ENCODE results near the gene CDADC1. TPM values are rescaled to one million over a fixed set of nuclear protein-coding genes. Genes with fewer than 3 reads are reported as not detected.

CDADC1 gene
- total and polyA plus RNA-seq, 10 of the 15 experiments (the other 5 are each of a cell fraction or from before 2014, with no cell fraction given) = 2.6 to 7.3 (median 5.2) TPM

DNA sequence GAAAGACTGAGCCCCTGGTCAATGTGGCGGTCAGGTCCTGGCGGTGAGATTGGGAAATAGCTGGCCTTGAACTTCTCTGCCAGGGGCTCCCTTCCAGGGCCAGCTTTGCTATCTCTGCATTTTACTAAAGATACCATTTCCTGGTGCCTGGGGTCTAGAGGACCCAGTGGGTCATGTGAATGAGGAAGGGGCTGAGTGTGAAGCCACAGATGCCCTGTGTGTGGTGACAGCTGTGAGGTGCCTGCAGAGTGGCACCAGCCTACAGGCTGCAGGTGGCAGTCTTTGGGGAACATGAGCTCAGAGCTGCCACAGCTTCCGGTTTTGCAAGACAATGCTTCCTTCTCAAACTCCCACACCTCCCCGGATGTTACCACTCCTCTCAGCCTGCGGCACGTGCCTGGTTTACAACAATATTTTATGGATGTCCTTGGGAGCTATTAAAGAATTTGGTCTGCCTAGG, 32.8 kb upstream of the CDADC1 start:
- Histone ChIP-seq H3K27me3 (replicated peaks in 1 of 2; ENCODE audit: control insufficient read depth in 2 of 2, insufficient read depth in 2 of 2, low read length in 1 of 2) (no peaks in the 10 kb centered on the region), H4K20me1 (ENCODE audit: control insufficient read depth, insufficient read depth) (no peaks in the 10 kb centered on the region), H3K4me1 (ENCODE audit: control insufficient read depth, insufficient read depth, low read length) (peaks cover 4% of the 10 kb centered on the region), H2AFZ (ENCODE audit: control insufficient read depth, low read depth, low read length) (peak overlapping the region; percentile 68), H3K9me3 (replicated peaks; ENCODE audit: control insufficient read depth, insufficient read depth, low read length) (peaks cover 2% of the 10 kb centered on the region; the same call in 1 of the 3 replicates), H3K9ac (ENCODE audit: control insufficient read depth, insufficient read depth, low read length) (no peak overlapping the region), H3K27ac (ENCODE audit: control insufficient read depth, insufficient read depth) (no peak overlapping the region), H3K36me3 (ENCODE audit: control insufficient read depth in 2 of 2, insufficient read depth in 2 of 2, low read length in 1 of 2) (no peaks in the 10 kb centered on the region), H3K4me3 (no peak overlapping the region), H3K4me2 (ENCODE audit: control insufficient read depth, insufficient read depth) (no peak overlapping the region; the same call in 1 of the 2 replicates), H3K79me2 (ENCODE audit: control insufficient read depth, insufficient read depth, low read length) (no peaks in the 10 kb centered on the region)
- intact Hi-C loops (cut with micrococcal nuclease; ENCODE audit: unreplicated experiment) = no loop called here
- FAIRE-seq (no peak), DNase-seq (ENCODE audit: low read depth, low spot score) (no peak), ATAC-seq (peak; percentile 83)
- RAD21 ChIA-PET (ENCODE audit: unreplicated experiment) = interaction anchor here (1.4 kb wide), 1 partner anchor 33 kb away, joined by 5 read pairs; the partner anchor contains the start of gene CDADC1
- POLR2A ChIA-PET = no interaction called here
- 40% methylated on average over 6 of the region's 6 CpGs for WGBS (ENCODE audit: insufficient coverage, insufficient replicate concordance, low lambda C conversion rate, missing lambda C conversion rate)
- no TSS peak for BruUV-seq (replicated peaks)
- SMC1A ChIA-PET (ENCODE audit: uncharacterized antibody, unreplicated experiment) = interaction anchor here (0.7 to 1.3 kb wide), 4 partner anchors 9 to 392 kb away, joined by 3 to 5 read pairs (median 4); partner anchors contain the start of gene CDADC1
- TF ChIP-seq BHLHE40 (IDR thresholded peaks at IDR 0.05; ENCODE audit: borderline replicate concordance in 1 of 2, low read depth in 2 of 2, low read length in 1 of 2) = peak; percentile 73 to 78
- TF ChIP-seq ZBED1 (IDR thresholded peaks at IDR 0.05; ENCODE audit: borderline replicate concordance) = no peak
- TF ChIP-seq TCF3 (IDR thresholded peaks at IDR 0.05; ENCODE audit: borderline replicate concordance, insufficient read depth, low read depth, low read length) = 0 out of 2 replicates have a peak, but pooled peaks have one; percentile 13
- in situ Hi-C loops (cut with MboI) = no loop called here
- CTCF ChIA-PET = interaction anchor here (0.6 to 1.1 kb wide), 2 partner anchors 21 to 66 kb away, joined by 4 to 7 read pairs; no protein-coding TSS in a partner anchor

DNA sequence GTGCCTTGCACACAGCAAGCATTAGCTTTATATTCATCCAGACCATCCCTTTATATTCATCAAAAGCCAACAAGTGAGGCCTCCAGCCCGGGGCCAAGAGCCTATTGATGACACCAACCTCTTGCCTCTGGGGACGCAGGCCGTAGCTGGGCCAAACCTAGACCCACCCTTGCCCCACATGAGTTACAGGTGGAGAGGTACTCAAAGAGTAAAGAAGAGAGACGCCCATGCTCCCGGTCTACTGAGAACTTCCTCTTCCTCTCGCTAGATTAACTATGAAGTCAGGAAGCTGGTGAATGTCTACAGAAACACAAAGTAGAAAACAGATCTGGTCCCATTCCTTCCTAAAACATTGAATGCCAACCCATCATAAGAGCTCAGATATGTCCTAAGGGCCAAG, 31.4 kb upstream of the CDADC1 start:
- Histone ChIP-seq H3K27me3 (replicated peaks in 1 of 2; ENCODE audit: control insufficient read depth in 2 of 2, insufficient read depth in 2 of 2, low read length in 1 of 2) (peaks cover 0 to 4% of the 10 kb centered on the region in 2 experiments; a peak in 3 of 4 replicates), H3K36me3 (ENCODE audit: control insufficient read depth in 2 of 2, insufficient read depth in 2 of 2, low read length in 1 of 2) (no peaks in the 10 kb centered on the region), H3K4me2 (ENCODE audit: control insufficient read depth, insufficient read depth) (no peak overlapping the region), H3K4me3 (no peak overlapping the region), H3K4me1 (ENCODE audit: control insufficient read depth, insufficient read depth, low read length) (peaks cover 4% of the 10 kb centered on the region), H3K79me2 (ENCODE audit: control insufficient read depth, insufficient read depth, low read length) (no peaks in the 10 kb centered on the region), H3K9ac (ENCODE audit: control insufficient read depth, insufficient read depth, low read length) (no peak overlapping the region), H3K9me3 (replicated peaks; ENCODE audit: control insufficient read depth, insufficient read depth, low read length) (peaks cover 2% of the 10 kb centered on the region; the same call in 1 of the 3 replicates), H2AFZ (ENCODE audit: control insufficient read depth, low read depth, low read length) (no peak overlapping the region), H4K20me1 (ENCODE audit: control insufficient read depth, insufficient read depth) (no peaks in the 10 kb centered on the region), H3K27ac (ENCODE audit: control insufficient read depth, insufficient read depth) (no peak overlapping the region)
- ChIA-PET CTCF (no interaction called here), RAD21 (ENCODE audit: unreplicated experiment) (no interaction called here), SMC1A (ENCODE audit: uncharacterized antibody, unreplicated experiment) (no interaction called here), POLR2A (no interaction called here)
- in situ Hi-C loops (cut with MboI) (no loop called here), intact Hi-C loops (cut with micrococcal nuclease; ENCODE audit: unreplicated experiment) (no loop called here)
- WGBS (ENCODE audit: insufficient coverage, insufficient replicate concordance, low lambda C conversion rate, missing lambda C conversion rate) = 41% methylated on average over 6 of the region's 6 CpGs
- ATAC-seq (no peak), DNase-seq (ENCODE audit: low read depth, low spot score) (no peak), FAIRE-seq (no peak)
- BruUV-seq (replicated peaks) = no TSS peak
- TF ChIP-seq RBBP5 (conservative IDR thresholded peaks at IDR 0.05) (no peak), CBX3 (IDR thresholded peaks at IDR 0.05; ENCODE audit: borderline replicate concordance, low read depth) (no peak), WRNIP1 (IDR thresholded peaks at IDR 0.05; ENCODE audit: borderline replicate concordance, low read depth, low read length) (no peak), NBN (IDR thresholded peaks at IDR 0.05) (no peak)
- TF ChIP-seq, protein P1, sequence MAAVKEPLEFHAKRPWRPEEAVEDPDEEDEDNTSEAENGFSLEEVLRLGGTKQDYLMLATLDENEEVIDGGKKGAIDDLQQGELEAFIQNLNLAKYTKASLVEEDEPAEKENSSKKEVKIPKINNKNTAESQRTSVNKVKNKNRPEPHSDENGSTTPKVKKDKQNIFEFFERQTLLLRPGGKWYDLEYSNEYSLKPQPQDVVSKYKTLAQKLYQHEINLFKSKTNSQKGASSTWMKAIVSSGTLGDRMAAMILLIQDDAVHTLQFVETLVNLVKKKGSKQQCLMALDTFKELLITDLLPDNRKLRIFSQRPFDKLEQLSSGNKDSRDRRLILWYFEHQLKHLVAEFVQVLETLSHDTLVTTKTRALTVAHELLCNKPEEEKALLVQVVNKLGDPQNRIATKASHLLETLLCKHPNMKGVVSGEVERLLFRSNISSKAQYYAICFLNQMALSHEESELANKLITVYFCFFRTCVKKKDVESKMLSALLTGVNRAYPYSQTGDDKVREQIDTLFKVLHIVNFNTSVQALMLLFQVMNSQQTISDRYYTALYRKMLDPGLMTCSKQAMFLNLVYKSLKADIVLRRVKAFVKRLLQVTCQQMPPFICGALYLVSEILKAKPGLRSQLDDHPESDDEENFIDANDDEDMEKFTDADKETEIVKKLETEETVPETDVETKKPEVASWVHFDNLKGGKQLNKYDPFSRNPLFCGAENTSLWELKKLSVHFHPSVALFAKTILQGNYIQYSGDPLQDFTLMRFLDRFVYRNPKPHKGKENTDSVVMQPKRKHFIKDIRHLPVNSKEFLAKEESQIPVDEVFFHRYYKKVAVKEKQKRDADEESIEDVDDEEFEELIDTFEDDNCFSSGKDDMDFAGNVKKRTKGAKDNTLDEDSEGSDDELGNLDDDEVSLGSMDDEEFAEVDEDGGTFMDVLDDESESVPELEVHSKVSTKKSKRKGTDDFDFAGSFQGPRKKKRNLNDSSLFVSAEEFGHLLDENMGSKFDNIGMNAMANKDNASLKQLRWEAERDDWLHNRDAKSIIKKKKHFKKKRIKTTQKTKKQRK (IDR thresholded peaks at IDR 0.05; ENCODE audit: low read depth, low read length) = no peak
- TF ChIP-seq, protein P2, sequence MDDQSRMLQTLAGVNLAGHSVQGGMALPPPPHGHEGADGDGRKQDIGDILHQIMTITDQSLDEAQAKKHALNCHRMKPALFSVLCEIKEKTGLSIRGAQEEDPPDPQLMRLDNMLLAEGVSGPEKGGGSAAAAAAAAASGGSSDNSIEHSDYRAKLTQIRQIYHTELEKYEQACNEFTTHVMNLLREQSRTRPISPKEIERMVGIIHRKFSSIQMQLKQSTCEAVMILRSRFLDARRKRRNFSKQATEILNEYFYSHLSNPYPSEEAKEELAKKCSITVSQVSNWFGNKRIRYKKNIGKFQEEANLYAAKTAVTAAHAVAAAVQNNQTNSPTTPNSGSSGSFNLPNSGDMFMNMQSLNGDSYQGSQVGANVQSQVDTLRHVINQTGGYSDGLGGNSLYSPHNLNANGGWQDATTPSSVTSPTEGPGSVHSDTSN (IDR thresholded peaks at IDR 0.05; ENCODE audit: insufficient replicate concordance, low read depth, low read length) = no peak

All from GM12878 (cell line).